ENCODE data around the gene TBC1D1.

TBC1D1 gene

GRCh38 chr4:38080061-38080974 lies 189.4 kb downstream of the TBC1D1 start:
- in situ Hi-C loops (cut with MboI; ENCODE audit: low pct_unique_long_range_greater_than_20kb, low sequenced_read_pairs): no loop called here
- DNase-seq: no peak

GRCh38 chr4:38082021-38082420 lies 191.1 kb downstream of the TBC1D1 start:
- in situ Hi-C loops (cut with MboI; ENCODE audit: low pct_unique_long_range_greater_than_20kb, low sequenced_read_pairs): no loop called here
- no peak for DNase-seq

GRCh38 chr4:38082424-38083385 lies 191.8 kb downstream of the TBC1D1 start:
- DNase-seq: no peak
- in situ Hi-C loops (cut with MboI; ENCODE audit: low pct_unique_long_range_greater_than_20kb, low sequenced_read_pairs): no loop called here

GRCh38 chr4:38084877-38085711 lies 194.2 kb downstream of the TBC1D1 start:
- in situ Hi-C loops (cut with MboI; ENCODE audit: low pct_unique_long_range_greater_than_20kb, low sequenced_read_pairs): no loop called here
- no peak for DNase-seq

GRCh38 chr4:38085751-38086150 lies 194.9 kb downstream of the TBC1D1 start:
- no peak for DNase-seq
- in situ Hi-C loops (cut with MboI; ENCODE audit: low pct_unique_long_range_greater_than_20kb, low sequenced_read_pairs): no loop called here

GRCh38 chr4:38086151-38086848 lies 195.4 kb downstream of the TBC1D1 start:
- in situ Hi-C loops (cut with MboI; ENCODE audit: low pct_unique_long_range_greater_than_20kb, low sequenced_read_pairs): no loop called here
- no peak for DNase-seq

GRCh38 chr4:38086849-38087226 lies 196.0 kb downstream of the TBC1D1 start:
- DNase-seq: no peak
- in situ Hi-C loops (cut with MboI; ENCODE audit: low pct_unique_long_range_greater_than_20kb, low sequenced_read_pairs): no loop called here

- in situ Hi-C loops (cut with MboI; ENCODE audit: low pct_unique_long_range_greater_than_20kb, low sequenced_read_pairs): no loop called here
- no peak for DNase-seq
Observed at GRCh38 chr4:38088321-38088720, 197.4 kb downstream of the TBC1D1 start.

GRCh38 chr4:38089961-38090360 lies 199.1 kb downstream of the TBC1D1 start:
- no peak for DNase-seq

GRCh38 chr4:38090455-38091246 lies 199.8 kb downstream of the TBC1D1 start:
- in situ Hi-C loops (cut with MboI; ENCODE audit: low pct_unique_long_range_greater_than_20kb, low sequenced_read_pairs): no loop called here

More at GRCh38 chr4:38089961-38090360, 199.1 kb downstream of the TBC1D1 start:
- in situ Hi-C loops (cut with MboI; ENCODE audit: low pct_unique_long_range_greater_than_20kb, low sequenced_read_pairs): no loop called here

GRCh38 chr4:38091636-38092035 lies 200.8 kb downstream of the TBC1D1 start:
- in situ Hi-C loops (cut with MboI; ENCODE audit: low pct_unique_long_range_greater_than_20kb, low sequenced_read_pairs): no loop called here
- no peak for DNase-seq

More at GRCh38 chr4:38090455-38091246, 199.8 kb downstream of the TBC1D1 start:
- no peak for DNase-seq

GRCh38 chr4:38092701-38093100 lies 201.8 kb downstream of the TBC1D1 start:
- no peak for DNase-seq
- in situ Hi-C loops (cut with MboI; ENCODE audit: low pct_unique_long_range_greater_than_20kb, low sequenced_read_pairs): no loop called here

- in situ Hi-C loops (cut with MboI; ENCODE audit: low pct_unique_long_range_greater_than_20kb, low sequenced_read_pairs): no loop called here
- DNase-seq: peak; percentile 23
Observed at GRCh38 chr4:38094419-38094818, 203.5 kb downstream of the TBC1D1 start.

GRCh38 chr4:38095691-38096090 lies 204.8 kb downstream of the TBC1D1 start:
- in situ Hi-C loops (cut with MboI; ENCODE audit: low pct_unique_long_range_greater_than_20kb, low sequenced_read_pairs): no loop called here
- no peak for DNase-seq

GRCh38 chr4:38097818-38098217 lies 206.9 kb downstream of the TBC1D1 start:
- DNase-seq: no peak
- in situ Hi-C loops (cut with MboI; ENCODE audit: low pct_unique_long_range_greater_than_20kb, low sequenced_read_pairs): no loop called here

- DNase-seq: no peak
- in situ Hi-C loops (cut with MboI; ENCODE audit: low pct_unique_long_range_greater_than_20kb, low sequenced_read_pairs): no loop called here
Observed at GRCh38 chr4:38099020-38099600, 208.2 kb downstream of the TBC1D1 start.

- in situ Hi-C loops (cut with MboI; ENCODE audit: low pct_unique_long_range_greater_than_20kb, low sequenced_read_pairs): no loop called here
- no peak for DNase-seq
Observed at GRCh38 chr4:38099908-38100407, 209.1 kb downstream of the TBC1D1 start.

Data from KBM-7 (cell line).